Lower lobe of right lung (tissue), 2 donors: ENCODE results near the gene TAS2R46. TPM values are rescaled to one million over a fixed set of nuclear protein-coding genes. Genes with fewer than 3 reads are reported as not detected.

ENCODE experiments used
- ATAC-seq, 2 donors: fragments of 200-7000 bp; cut with Tn5 transposase; one replicate each; pipeline ENCODE4 v1.9.1; 2020 to 2022; ENCODE audit warnings: mild to moderate bottlenecking in 2 of 2, moderate library complexity in 2 of 2
- DNase-seq: peaks from one replicate; pipeline ENCODE4 v3.0.0-alpha.2; 2020
- H3K27ac ChIP-seq: fragments of 200-600 bp; one replicate; pipeline ENCODE4 v1.8.0; 2022
- H3K27me3 ChIP-seq: fragments of 200-600 bp; one replicate; pipeline ENCODE4 v1.8.0; 2022; ENCODE audit warnings: low read depth
- H3K36me3 ChIP-seq: fragments of 200-600 bp; one replicate; pipeline ENCODE4 v1.8.0; 2022; ENCODE audit warnings: mild to moderate bottlenecking
- H3K4me1 ChIP-seq: fragments of 200-600 bp; one replicate; pipeline ENCODE4 v1.8.0; 2022
- H3K4me3 ChIP-seq: fragments of 200-600 bp; one replicate; pipeline ENCODE4 v1.8.0; 2022; ENCODE audit warnings: mild to moderate bottlenecking
- H3K9me3 ChIP-seq: fragments of 200-600 bp; one replicate; pipeline ENCODE4 v1.8.0; 2022
- CTCF ChIP-seq: fragments of 200-600 bp; IDR thresholded peaks from one replicate; pipeline ENCODE4 v1.8.0; 2022; ENCODE audit warnings: antibody characterized with exemption, mild to moderate bottlenecking
- intact Hi-C: fragments of 100-400 bp; cut with DNase I; formaldehyde crosslinking; loops from one replicate; pipeline ENCODE4 v1.11.0; 2022
- total RNA-seq: library from RNA; stranded (reverse); fragmentation: NEBNext Ultra II Directional; extraction: Animal tissue kit (Norgen Biotek cat#: 25700); gene quantifications from one replicate; pipeline ENCODE4 v1.2.1, GENCODE V29; 2021
- donor health status: DM: no; HTN: yes; CAD: no; lungs with severe emphysema.

Gene TAS2R46
- total RNA-seq, 1 donor from 2014 or later = 1.7 TPM

- H3K27ac ChIP-seq = no peak within 1 kb of the TSS
- no peak within 1 kb of the TSS for H3K4me3 ChIP-seq
- no peaks in the 10 kb centered on the region for H3K9me3 ChIP-seq
- no peaks in the 10 kb centered on the region for H3K27me3 ChIP-seq
- intact Hi-C loops = no loop called here
- no peak for TF ChIP-seq CTCF
- DNase-seq (no peak), ATAC-seq (no peak)
- no peaks in the 10 kb centered on the region for H3K4me1 ChIP-seq
- no peaks in the 10 kb centered on the region for H3K36me3 ChIP-seq
Observed at GRCh38 chr12:11092128-11092527, 30.0 kb upstream of the TAS2R46 start, which contains the start of gene TAS2R43. Gene TAS2R43, minus strand, starts transcription at chr12:11092313. Its CDS starts 84 bp downstream, at chr12:11092229.

GRCh38 chr12:11089246-11089645 is 27.2 kb upstream of the TAS2R46 start:
- Histone ChIP-seq H3K4me1 (no peaks in the 10 kb centered on the region), H3K4me3 (no peak overlapping the region), H3K36me3 (no peaks in the 10 kb centered on the region), H3K9me3 (no peaks in the 10 kb centered on the region), H3K27me3 (no peaks in the 10 kb centered on the region), H3K27ac (no peak overlapping the region)
- TF ChIP-seq CTCF = no peak
- intact Hi-C loops = no loop called here
- DNase-seq (no peak), ATAC-seq (no peak)

- Histone ChIP-seq H3K27ac (no peak overlapping the region), H3K4me1 (no peaks in the 10 kb centered on the region), H3K36me3 (no peaks in the 10 kb centered on the region), H3K4me3 (no peak overlapping the region), H3K9me3 (no peaks in the 10 kb centered on the region), H3K27me3 (no peaks in the 10 kb centered on the region)
- TF ChIP-seq CTCF = no peak
- DNase-seq = no peak
- intact Hi-C loops = no loop called here
- no peak for ATAC-seq
Observed at GRCh38 chr12:11085419-11085818, 23.3 kb upstream of the TAS2R46 start.

- Histone ChIP-seq H3K4me3 (no peak overlapping the region), H3K4me1 (no peaks in the 10 kb centered on the region), H3K36me3 (no peaks in the 10 kb centered on the region), H3K9me3 (no peaks in the 10 kb centered on the region), H3K27ac (no peak overlapping the region), H3K27me3 (no peaks in the 10 kb centered on the region)
- intact Hi-C loops = no loop called here
- DNase-seq (no peak), ATAC-seq (no peak)
- no peak for TF ChIP-seq CTCF
Observed at GRCh38 chr12:11081987-11082386, 19.9 kb upstream of the TAS2R46 start.

GRCh38 chr12:11078246-11078645 is 16.2 kb upstream of the TAS2R46 start:
- ATAC-seq (no peak), DNase-seq (no peak)
- H3K9me3 ChIP-seq = no peaks in the 10 kb centered on the region
- no peaks in the 10 kb centered on the region for H3K4me1 ChIP-seq
- intact Hi-C loops = no loop called here
- no peaks in the 10 kb centered on the region for H3K27me3 ChIP-seq
- H3K4me3 ChIP-seq = no peak overlapping the region
- TF ChIP-seq CTCF = no peak
- H3K27ac ChIP-seq = no peak overlapping the region
- H3K36me3 ChIP-seq = no peaks in the 10 kb centered on the region

- H3K36me3 ChIP-seq = no peaks in the 10 kb centered on the region
- TF ChIP-seq CTCF = no peak
- H3K4me1 ChIP-seq = no peaks in the 10 kb centered on the region
- DNase-seq = no peak
- no peaks in the 10 kb centered on the region for H3K9me3 ChIP-seq
- no peaks in the 10 kb centered on the region for H3K27me3 ChIP-seq
- ATAC-seq = no peak
- no peak overlapping the region for H3K27ac ChIP-seq
- H3K4me3 ChIP-seq = no peak overlapping the region
- intact Hi-C loops = no loop called here
Observed at GRCh38 chr12:11075642-11076041, 13.5 kb upstream of the TAS2R46 start.
